Glutamatergic neuron (in vitro differentiated cells): Measurements from ENCODE around the gene PTPRC. TPM values are rescaled to one million over a fixed set of nuclear protein-coding genes. Genes with fewer than 3 reads are reported as not detected.

Experiments
- DNase-seq: peaks from one replicate; pipeline ENCODE4 v3.0.0; 2022
- H3K27ac Mint-ChIP-seq: one replicate; pipeline ENCODE4 v1.8.0; 2020; ENCODE audit warnings: mild to moderate bottlenecking, mixed read lengths, inconsistent platforms; ENCODE audit not compliant: unreplicated experiment
- H3K27me3 Mint-ChIP-seq: one replicate; pipeline ENCODE4 v1.8.0; 2020; ENCODE audit warnings: mild to moderate bottlenecking, moderate library complexity, mixed read lengths, inconsistent platforms; ENCODE audit not compliant: unreplicated experiment
- H3K36me3 Mint-ChIP-seq: one replicate; pipeline ENCODE4 v1.8.0; 2020; ENCODE audit warnings: mild to moderate bottlenecking, mixed read lengths, inconsistent platforms; ENCODE audit not compliant: unreplicated experiment
- H3K4me1 Mint-ChIP-seq: one replicate; pipeline ENCODE4 v1.8.0; 2020; ENCODE audit warnings: mild to moderate bottlenecking, low read depth, mixed read lengths, inconsistent platforms; ENCODE audit not compliant: unreplicated experiment
- H3K4me3 Mint-ChIP-seq: one replicate; pipeline ENCODE4 v1.8.0; 2020; ENCODE audit warnings: mild to moderate bottlenecking, mixed read lengths, inconsistent platforms; ENCODE audit not compliant: unreplicated experiment
- H3K9me3 Mint-ChIP-seq: one replicate; pipeline ENCODE4 v1.8.0; 2020; ENCODE audit warnings: mild to moderate bottlenecking, moderate library complexity, mixed read lengths, inconsistent platforms; ENCODE audit not compliant: unreplicated experiment
- total RNA-seq: library from RNA; stranded (reverse); fragmentation: NEBNext Ultra II Directional; extraction: Animal tissue kit (Norgen Biotek cat#: 25700); gene quantifications from one replicate; pipeline ENCODE4 v1.2.1, GENCODE V29; 2021; ENCODE audit not compliant: unreplicated experiment
- TF ChIP-seq, protein P1 (sequence below): fragments of 200-600 bp; sonication (generic); IDR thresholded peaks from one replicate; pipeline ENCODE4 v1.5.0; 2021; ENCODE audit not compliant: partially characterized antibody, unreplicated experiment

Gene PTPRC
- total RNA-seq, 1 donor from 2014 or later: not detected

DNA sequence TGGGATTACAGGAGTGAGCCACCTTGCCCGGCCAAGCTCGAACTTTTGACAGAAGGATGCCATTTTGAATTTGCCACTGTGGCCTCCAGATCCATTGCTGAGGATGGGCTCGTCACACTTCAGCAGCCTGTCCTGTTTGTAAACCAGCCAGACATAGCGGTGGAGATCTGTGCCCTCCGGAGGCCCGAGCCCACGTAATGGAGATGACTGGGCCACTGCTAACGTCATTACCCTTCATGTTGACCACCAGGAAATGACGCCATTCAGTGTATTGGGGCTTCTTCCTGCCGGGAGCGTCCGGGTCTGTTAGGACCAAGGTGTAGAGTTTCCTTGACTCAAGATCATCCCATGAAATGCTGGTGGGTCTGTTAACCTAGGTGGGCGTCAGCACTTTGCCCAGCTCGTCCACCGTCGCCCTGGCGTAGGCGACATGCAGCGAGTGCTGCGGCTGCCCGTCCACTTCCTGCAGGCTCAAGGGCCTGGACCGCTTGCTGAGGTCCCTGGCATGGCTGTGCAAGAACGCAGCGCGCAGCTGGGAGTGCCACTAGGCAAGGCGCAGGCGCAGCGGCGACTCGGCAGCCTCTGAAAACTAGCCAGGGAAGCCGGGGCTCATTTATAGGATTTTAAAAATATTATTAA is 40.8 kb downstream of the PTPRC start:
- H3K9me3 Mint-ChIP-seq: no peaks in the 10 kb centered on the region
- TF ChIP-seq, protein P1, sequence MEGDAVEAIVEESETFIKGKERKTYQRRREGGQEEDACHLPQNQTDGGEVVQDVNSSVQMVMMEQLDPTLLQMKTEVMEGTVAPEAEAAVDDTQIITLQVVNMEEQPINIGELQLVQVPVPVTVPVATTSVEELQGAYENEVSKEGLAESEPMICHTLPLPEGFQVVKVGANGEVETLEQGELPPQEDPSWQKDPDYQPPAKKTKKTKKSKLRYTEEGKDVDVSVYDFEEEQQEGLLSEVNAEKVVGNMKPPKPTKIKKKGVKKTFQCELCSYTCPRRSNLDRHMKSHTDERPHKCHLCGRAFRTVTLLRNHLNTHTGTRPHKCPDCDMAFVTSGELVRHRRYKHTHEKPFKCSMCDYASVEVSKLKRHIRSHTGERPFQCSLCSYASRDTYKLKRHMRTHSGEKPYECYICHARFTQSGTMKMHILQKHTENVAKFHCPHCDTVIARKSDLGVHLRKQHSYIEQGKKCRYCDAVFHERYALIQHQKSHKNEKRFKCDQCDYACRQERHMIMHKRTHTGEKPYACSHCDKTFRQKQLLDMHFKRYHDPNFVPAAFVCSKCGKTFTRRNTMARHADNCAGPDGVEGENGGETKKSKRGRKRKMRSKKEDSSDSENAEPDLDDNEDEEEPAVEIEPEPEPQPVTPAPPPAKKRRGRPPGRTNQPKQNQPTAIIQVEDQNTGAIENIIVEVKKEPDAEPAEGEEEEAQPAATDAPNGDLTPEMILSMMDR: no peak
- DNase-seq: no peak
- H3K4me1 Mint-ChIP-seq: peaks cover 16% of the 10 kb centered on the region
- H3K36me3 Mint-ChIP-seq: no peaks in the 10 kb centered on the region
- H3K4me3 Mint-ChIP-seq: no peak overlapping the region
- no peaks in the 10 kb centered on the region for H3K27me3 Mint-ChIP-seq
- H3K27ac Mint-ChIP-seq: no peak overlapping the region

DNA sequence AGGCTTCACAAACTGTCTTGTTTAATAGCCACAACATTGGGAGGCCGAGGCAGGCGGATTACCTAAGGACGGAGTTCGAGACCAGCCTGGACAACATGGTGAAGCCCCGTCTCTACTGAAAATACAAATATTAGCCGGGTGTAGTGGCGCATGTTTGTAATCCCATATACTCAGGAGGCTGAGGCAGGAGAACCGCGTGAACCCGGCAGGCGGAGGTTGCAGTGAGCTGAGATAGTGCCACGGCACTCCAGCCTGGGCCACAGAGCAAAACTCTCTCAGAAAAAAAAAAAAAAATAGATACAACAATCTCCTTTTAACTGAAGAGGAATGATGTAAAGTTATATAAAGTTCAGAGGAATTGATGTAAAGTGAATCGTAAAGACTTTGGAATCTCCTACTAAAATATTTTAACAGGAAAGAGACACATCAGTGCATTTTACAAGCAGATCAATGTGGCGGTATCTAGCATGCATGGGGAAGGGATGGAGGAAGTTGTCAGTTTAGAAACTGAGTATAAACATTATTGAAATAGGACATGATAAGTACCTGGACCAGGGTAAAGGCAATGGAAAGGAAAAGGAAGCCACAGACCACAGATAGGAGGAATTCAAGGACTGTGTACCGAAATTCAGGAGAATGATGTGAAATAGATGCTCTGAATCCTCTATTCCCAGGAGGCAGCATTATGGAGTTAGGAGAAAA is 41.5 kb downstream of the PTPRC start:
- no peak for DNase-seq
- Mint-ChIP-seq H3K9me3 (no peaks in the 10 kb centered on the region), H3K36me3 (no peaks in the 10 kb centered on the region), H3K4me3 (no peak overlapping the region), H3K27me3 (no peaks in the 10 kb centered on the region), H3K27ac (no peak overlapping the region), H3K4me1 (peaks cover 16% of the 10 kb centered on the region)
- TF ChIP-seq, protein P1: no peak

DNA sequence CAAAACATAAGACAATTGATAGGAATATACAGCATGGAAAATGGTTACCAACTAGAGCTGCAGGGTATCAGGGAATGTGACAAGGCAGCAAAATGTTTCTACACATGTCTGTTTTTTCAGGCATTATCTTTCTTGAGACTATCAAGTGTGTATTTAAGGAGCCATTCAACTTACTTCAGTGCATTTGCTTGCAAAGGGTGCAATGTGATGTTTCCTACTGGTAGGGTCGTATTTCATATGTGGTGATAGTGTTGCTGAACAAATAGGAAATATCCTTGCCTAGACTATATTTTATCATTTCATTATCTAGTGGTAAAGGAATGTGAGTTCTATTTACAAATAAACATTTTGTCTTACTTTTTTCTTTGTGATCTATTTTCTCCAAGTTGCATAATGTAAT is 42.4 kb downstream of the PTPRC start:
- Mint-ChIP-seq H3K27me3 (no peaks in the 10 kb centered on the region), H3K4me3 (no peak overlapping the region), H3K36me3 (no peaks in the 10 kb centered on the region), H3K27ac (no peak overlapping the region), H3K4me1 (peaks cover 15% of the 10 kb centered on the region), H3K9me3 (no peaks in the 10 kb centered on the region)
- no peak for DNase-seq
- TF ChIP-seq, protein P1: no peak

DNA sequence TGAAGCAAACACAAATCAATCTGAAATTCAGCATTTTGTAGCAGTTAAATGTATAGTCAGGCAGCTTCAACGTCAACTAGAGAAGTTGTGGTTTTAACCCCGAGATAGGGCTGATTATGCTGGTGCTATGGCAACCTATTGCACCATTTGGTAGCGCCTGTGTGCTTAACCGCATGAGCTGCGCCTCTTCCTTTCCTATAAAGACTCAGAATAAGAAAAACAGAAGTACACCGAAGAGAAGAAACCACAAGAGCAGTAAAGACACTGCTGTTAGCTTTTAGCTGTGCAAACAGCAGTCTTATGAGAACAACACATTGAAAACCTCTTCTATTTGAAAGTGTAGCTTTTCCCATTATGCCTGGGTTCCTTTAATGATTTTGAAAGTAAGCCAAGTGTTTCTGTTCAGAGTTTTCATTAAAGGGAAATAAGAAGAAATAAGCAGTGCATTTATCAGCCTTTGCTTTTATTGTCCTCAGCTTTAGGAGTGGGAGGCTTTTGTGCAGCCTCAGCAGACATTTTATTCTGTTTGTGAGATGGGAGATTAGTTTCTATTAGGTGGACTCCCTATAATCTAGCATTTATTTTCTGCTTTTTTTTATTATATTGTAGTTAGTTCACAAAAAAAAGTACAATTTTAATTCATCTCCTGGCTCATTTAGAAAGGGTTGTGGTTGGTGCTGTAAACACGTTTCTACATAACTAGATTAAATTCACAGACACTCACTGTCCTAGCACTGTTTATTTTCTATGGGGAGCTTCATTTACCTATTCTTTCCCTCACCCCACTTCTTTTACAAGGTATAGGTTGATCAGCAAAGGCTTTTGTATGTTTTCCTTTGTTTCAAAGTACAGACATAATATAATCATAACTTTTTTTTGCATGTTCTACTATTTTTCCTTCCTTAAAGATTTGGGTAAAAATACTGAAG is 43.3 kb downstream of the PTPRC start:
- TF ChIP-seq, protein P1: no peak
- Mint-ChIP-seq H3K36me3 (no peaks in the 10 kb centered on the region), H3K4me3 (no peak overlapping the region), H3K27ac (peak overlapping the region; percentile 67), H3K4me1 (peaks cover 14% of the 10 kb centered on the region), H3K9me3 (no peaks in the 10 kb centered on the region), H3K27me3 (no peaks in the 10 kb centered on the region)
- DNase-seq: no peak

DNA sequence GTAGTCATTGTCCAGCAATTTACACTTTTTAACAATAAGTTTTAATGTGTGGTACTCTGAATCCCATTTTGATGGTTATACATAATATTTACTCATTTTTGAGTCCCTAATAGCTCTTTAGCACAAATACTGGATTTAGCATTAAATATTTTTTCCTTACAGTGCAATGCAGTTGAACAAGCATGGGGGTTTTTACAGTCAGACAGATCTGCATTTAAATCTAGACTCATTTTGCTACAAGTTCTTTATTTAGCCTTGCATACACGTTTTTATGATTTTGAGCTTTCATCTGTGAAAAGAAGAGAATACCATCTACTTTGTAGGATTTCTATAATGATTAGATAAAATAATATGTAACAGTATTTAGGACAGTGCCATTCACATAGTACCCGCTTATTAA is 44.0 kb downstream of the PTPRC start:
- Mint-ChIP-seq H3K27me3 (no peaks in the 10 kb centered on the region), H3K9me3 (no peaks in the 10 kb centered on the region), H3K27ac (no peak overlapping the region), H3K4me3 (no peak overlapping the region), H3K4me1 (peaks cover 12% of the 10 kb centered on the region), H3K36me3 (no peaks in the 10 kb centered on the region)
- no peak for DNase-seq
- TF ChIP-seq, protein P1: no peak
